Caco-2 (cell line): ENCODE data around the gene PALM3. TPM values are rescaled to one million over a fixed set of nuclear protein-coding genes. Genes with fewer than 3 reads are reported as not detected.
A peak's percentile ranks its signal among the peaks of the same experiment; 100 is the strongest.

Experiments used
- BruUV-seq: library from RNA; stranded (reverse); fragments of 400-500 nt; replicated peaks from 2 replicates; lab custom pipeline; 2021; lab: Mats Ljungman, UMichigan
- CTCF ChIA-PET: fragments of 300-600 bp; sonication (Branson Sonifier 250); formaldehyde crosslinking; loops from one replicate; lab custom pipeline; 2022; ENCODE audit warnings: antibody characterized with exemption; lab: Charles Lee
- POLR2A ChIA-PET: fragments of 300-600 bp; sonication (Branson Sonifier 250); formaldehyde crosslinking; loops from one replicate; lab custom pipeline; 2022; ENCODE audit warnings: antibody characterized with exemption; lab: Charles Lee
- DNase-seq, 2 experiments: peaks; one replicate each; pipeline versions ENCODE4 v3.0.0 to v3.0.0-alpha.2; 2020 to 2022
- H3K27me3 ChIP-seq: replicated peaks from 2 replicates; pipeline ENCODE4 v1.6.0; 2011; ENCODE audit warnings: low read length; ENCODE audit not compliant: control insufficient read depth, insufficient read depth
- H3K36me3 ChIP-seq: 2 replicates; pipeline ENCODE4 v1.5.1; 2011; ENCODE audit warnings: low read length; ENCODE audit not compliant: control insufficient read depth, insufficient read depth
- H3K4me1 ChIP-seq: fragments of 250-450 bp; sonication (Bioruptor Pico); 2 replicates; pipeline ENCODE4 v1.5.1; 2020; ENCODE audit warnings: mild to moderate bottlenecking
- H3K4me3 ChIP-seq: 2 replicates; pipeline ENCODE4 v1.5.1; 2011; ENCODE audit warnings: low read depth, mild to moderate bottlenecking, control low read depth, low read length
- H3K9me3 ChIP-seq: fragments of 250-450 bp; sonication (Bioruptor Pico); 2 replicates; pipeline ENCODE4 v1.5.1; 2020; ENCODE audit warnings: mild to moderate bottlenecking, moderate library complexity
- H3K27ac Mint-ChIP-seq: one replicate; pipeline ENCODE4 v1.8.0; 2022; ENCODE audit warnings: mixed read lengths; ENCODE audit not compliant: unreplicated experiment
- H3K27me3 Mint-ChIP-seq: one replicate; pipeline ENCODE4 v1.8.0; 2022; ENCODE audit warnings: mixed read lengths; ENCODE audit not compliant: insufficient read depth, unreplicated experiment
- H3K36me3 Mint-ChIP-seq: one replicate; pipeline ENCODE4 v1.8.0; 2022; ENCODE audit warnings: mild to moderate bottlenecking, mixed read lengths; ENCODE audit not compliant: insufficient read depth, unreplicated experiment
- H3K4me1 Mint-ChIP-seq: one replicate; pipeline ENCODE4 v1.8.0; 2022; ENCODE audit warnings: low read depth, mixed read lengths; ENCODE audit not compliant: unreplicated experiment
- H3K4me3 Mint-ChIP-seq: one replicate; pipeline ENCODE4 v1.8.0; 2022; ENCODE audit warnings: mild to moderate bottlenecking, moderate library complexity, mixed read lengths; ENCODE audit not compliant: unreplicated experiment
- H3K9me3 Mint-ChIP-seq: one replicate; pipeline ENCODE4 v1.8.0; 2022; ENCODE audit warnings: mixed read lengths; ENCODE audit not compliant: unreplicated experiment
- CTCF ChIP-seq, 2 experiments: fragments of 200-600 bp in 1 of 2; IDR thresholded peaks; 1 replicate in 1 of 2; 2 replicates in 1 of 2; pipeline versions ENCODE4 v1.5.1 to v1.8.0; 2011 to 2022; ENCODE audit warnings: antibody characterized with exemption in 1 of 2, control low read depth in 1 of 2, inconsistent platforms in 1 of 2, low read depth in 1 of 2, low read length in 1 of 2, mild to moderate bottlenecking in 1 of 2, moderate library complexity in 1 of 2; ENCODE audit not compliant: insufficient read depth in 1 of 2, severe bottlenecking in 1 of 2, unreplicated experiment in 1 of 2
- intact Hi-C: fragments of 100-400 bp; cut with micrococcal nuclease; formaldehyde crosslinking; loops from one replicate; pipeline ENCODE4 v1.10.0; 2022; ENCODE audit not compliant: unreplicated experiment
- total RNA-seq: library from RNA; stranded (reverse); gene quantifications from 2 replicates; pipeline ENCODE4 v1.2.3, GENCODE V29; 2022

The PALM3 gene
- total RNA-seq, 1 experiment from 2014 or later = 25.9 TPM

DNA sequence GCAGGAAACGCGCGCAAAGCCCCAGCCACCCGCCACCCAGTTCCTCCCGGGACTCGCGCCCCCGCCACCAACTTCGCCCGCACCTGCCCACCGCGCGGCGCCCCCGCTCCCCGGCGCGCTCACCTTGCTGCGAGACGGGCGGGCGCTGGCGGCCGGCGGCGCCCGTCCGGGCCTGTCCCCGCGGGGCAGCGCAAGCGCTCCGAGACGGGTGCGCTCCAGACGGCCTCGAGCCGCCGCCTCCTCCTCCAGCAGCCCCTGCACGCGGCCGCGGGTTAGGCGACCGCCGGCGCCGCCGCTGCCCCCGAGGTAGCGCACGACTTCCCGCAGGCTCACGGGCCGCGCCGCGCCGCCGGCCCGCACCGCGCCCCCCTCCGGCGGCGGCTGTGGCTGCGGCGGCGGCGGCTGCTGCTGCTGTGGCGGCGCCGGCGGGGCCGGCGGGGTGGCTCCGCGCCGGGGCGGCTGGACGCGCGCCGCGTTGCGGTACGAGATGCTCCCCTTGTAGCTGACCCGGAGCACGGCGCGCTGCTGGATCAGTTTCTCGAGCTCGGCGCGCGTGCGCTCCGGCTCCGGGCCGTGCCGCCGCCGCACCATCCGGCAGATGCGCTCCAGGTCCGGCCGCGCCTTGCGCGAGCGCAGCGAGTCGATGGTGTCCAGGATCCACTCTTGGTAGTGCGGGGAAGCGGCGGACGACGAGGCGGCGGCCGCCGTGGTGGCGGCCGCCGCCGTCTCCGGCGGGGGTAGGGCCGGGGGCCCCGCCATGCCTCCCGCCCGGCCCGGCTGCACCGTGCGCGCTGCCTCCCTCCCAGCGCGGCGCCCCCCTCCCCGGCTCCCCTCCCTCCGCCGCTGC lies 28.0 kb upstream of the PALM3 start:
- BruUV-seq = no TSS peak
- CTCF ChIA-PET = interaction anchor here (0.8 kb wide), 1 partner anchor 47 kb away, joined by 7 read pairs; the partner anchor contains the start of gene ASF1B
- Mint-ChIP-seq H3K4me3 (peak overlapping the region; percentile 76), H3K4me1 (peaks cover 14% of the 10 kb centered on the region), H3K9me3 (no peaks in the 10 kb centered on the region), H3K27ac (peak overlapping the region; percentile 29), H3K27me3 (no peaks in the 10 kb centered on the region), H3K36me3 (peaks cover 36% of the 10 kb centered on the region)
- no peaks in the 10 kb centered on the region for H3K27me3 ChIP-seq
- H3K36me3 ChIP-seq = no peaks in the 10 kb centered on the region
- peaks cover 7% of the 10 kb centered on the region; the same call in 1 of the 2 replicates for H3K9me3 ChIP-seq
- POLR2A ChIA-PET = interaction anchor here (0.6 to 0.7 kb wide), 2 partner anchors 239 to 600 kb away, joined by 4 to 6 read pairs; partner anchors contain the start of gene ZNF333
- intact Hi-C loops = no loop called here
- H3K4me3 ChIP-seq = peak overlapping the region; percentile 63
- no peaks in the 10 kb centered on the region for H3K4me1 ChIP-seq
- no peak for TF ChIP-seq CTCF (IDR thresholded peaks at IDR 0.05; ENCODE audit: insufficient read depth in 1 of 2, low read depth in 1 of 2, low read length in 1 of 2, severe bottlenecking in 1 of 2, unreplicated experiment in 1 of 2)
- peak; percentile 62 to 69 for DNase-seq

GRCh38 chr19:14089412-14089661 lies 27.5 kb upstream of the PALM3 start:
- Mint-ChIP-seq H3K27ac (peak overlapping the region; percentile 29), H3K4me3 (peak overlapping the region; percentile 76), H3K36me3 (peaks cover 30% of the 10 kb centered on the region), H3K9me3 (no peaks in the 10 kb centered on the region), H3K27me3 (no peaks in the 10 kb centered on the region), H3K4me1 (peaks cover 14% of the 10 kb centered on the region)
- H3K9me3 ChIP-seq = peaks cover 7% of the 10 kb centered on the region; the same call in 1 of the 2 replicates
- no peaks in the 10 kb centered on the region for H3K27me3 ChIP-seq
- H3K4me3 ChIP-seq = peak overlapping the region; percentile 63
- H3K4me1 ChIP-seq = no peaks in the 10 kb centered on the region
- CTCF ChIA-PET = no interaction called here
- peak in 1 of 2 experiments; percentile 14 for TF ChIP-seq CTCF (IDR thresholded peaks at IDR 0.05; ENCODE audit: insufficient read depth in 1 of 2, low read depth in 1 of 2, low read length in 1 of 2, severe bottlenecking in 1 of 2, unreplicated experiment in 1 of 2)
- intact Hi-C loops = no loop called here
- H3K36me3 ChIP-seq = no peaks in the 10 kb centered on the region
- no TSS peak for BruUV-seq
- POLR2A ChIA-PET = no interaction called here
- DNase-seq = no peak

DNA sequence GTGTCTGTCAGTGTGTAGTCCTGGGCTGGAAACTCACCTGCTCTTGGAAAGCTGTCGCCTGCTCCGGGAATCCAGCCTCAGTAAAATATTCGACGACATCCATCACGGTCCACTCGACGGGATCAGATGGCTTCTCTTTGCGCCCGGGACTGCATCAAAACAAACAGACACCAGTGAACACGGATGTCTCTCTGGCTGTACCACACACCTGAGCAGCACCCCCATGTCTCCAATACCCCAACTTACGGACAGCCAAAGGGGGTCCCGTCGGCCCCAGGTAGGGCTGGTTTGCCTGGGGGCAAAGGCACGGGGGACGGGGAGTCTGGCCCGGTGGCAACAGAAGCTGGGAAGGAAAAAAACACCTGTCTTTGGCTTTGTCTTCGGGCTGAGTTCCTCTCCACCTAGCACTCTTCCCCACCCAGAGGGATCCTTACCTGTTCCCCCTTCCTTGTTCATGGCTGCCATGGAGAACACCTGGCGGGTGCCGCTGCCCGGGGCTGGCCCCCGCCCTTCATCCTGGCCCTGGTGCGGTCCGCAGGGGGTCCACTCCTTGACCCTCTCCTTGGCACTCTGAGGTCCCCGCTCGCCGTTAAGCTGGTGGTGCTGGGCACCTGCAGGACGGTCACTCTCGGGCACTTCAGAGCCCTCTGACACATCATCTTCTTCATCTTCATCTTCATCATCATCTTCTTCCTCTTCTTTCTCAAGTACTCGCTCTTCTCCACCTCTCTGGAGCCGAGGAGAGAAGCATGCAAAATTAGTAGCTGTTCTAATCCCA lies 26.9 kb upstream of the PALM3 start:
- ChIA-PET CTCF (no interaction called here), POLR2A (no interaction called here)
- Histone ChIP-seq H3K4me3 (peak overlapping the region; percentile 63), H3K36me3 (no peaks in the 10 kb centered on the region), H3K4me1 (no peaks in the 10 kb centered on the region), H3K9me3 (peaks cover 6% of the 10 kb centered on the region; the same call in 1 of the 2 replicates), H3K27me3 (no peaks in the 10 kb centered on the region)
- peak overlapping the region; percentile 29 for H3K27ac Mint-ChIP-seq
- peak overlapping the region; percentile 76 for H3K4me3 Mint-ChIP-seq
- H3K4me1 Mint-ChIP-seq = peaks cover 14% of the 10 kb centered on the region
- no peaks in the 10 kb centered on the region for H3K9me3 Mint-ChIP-seq
- intact Hi-C loops = no loop called here
- peaks cover 28% of the 10 kb centered on the region for H3K36me3 Mint-ChIP-seq
- no peak for TF ChIP-seq CTCF (IDR thresholded peaks at IDR 0.05; ENCODE audit: insufficient read depth in 1 of 2, low read depth in 1 of 2, low read length in 1 of 2, severe bottlenecking in 1 of 2, unreplicated experiment in 1 of 2)
- DNase-seq = no peak
- TSS peak; percentile 24 for BruUV-seq
- H3K27me3 Mint-ChIP-seq = no peaks in the 10 kb centered on the region
